ENCODE measurements around the gene STAT5B. TPM values are rescaled to one million over a fixed set of nuclear protein-coding genes. Genes with fewer than 3 reads are reported as not detected.
A peak's percentile ranks its signal among the peaks of the same experiment; 100 is the strongest.

Gene STAT5B
- total RNA-seq (2021; fragmentation: NEBNext Ultra II Directional; extraction: Animal tissue kit (Norgen Biotek cat#: 25700)) (43.3 and 52.6 TPM in 2 replicates), polyA plus RNA-seq (2011; rRNA removed) (35.3 and 40.8 TPM in 2 replicates), polyA minus RNA-seq (2011; rRNA and poly(A)+ RNA removed) (43.6 and 47.2 TPM in 2 replicates)
- 43.3 TPM for polyA plus RNA-seq (2011; cell fraction: cytosol; rRNA removed)
- 59.0 TPM for polyA plus RNA-seq (2011; cell fraction: nucleus; rRNA removed)
- polyA plus RNA-seq (2012, experiment 1 of 2) = 30.5 to 36.1 TPM (median 33.9 TPM) in 4 replicates
- 19.0 TPM for polyA plus RNA-seq (2012, experiment 2 of 2)
- 17.7 TPM for polyA plus RNA-seq (2013, experiment 1 of 2)
- 15.8 TPM for polyA plus RNA-seq (2013, experiment 2 of 2)
- 28.5 TPM for polyA minus RNA-seq (2011; cell fraction: cytosol; rRNA and poly(A)+ RNA removed)
- polyA minus RNA-seq (2011; cell fraction: nucleus; rRNA and poly(A)+ RNA removed) = 22.2 TPM
- long read RNA-seq, experiment 1, partial matches to known transcripts = 7 of 22 reads
- long read RNA-seq, experiment 1, other reads (novel, unspliced or antisense) = 15 of 22 reads
- long read RNA-seq, experiment 2, partial matches to known transcripts = 2 of 4 reads
- long read RNA-seq, experiment 2, other reads (novel, unspliced or antisense) = 2 of 4 reads

DNA sequence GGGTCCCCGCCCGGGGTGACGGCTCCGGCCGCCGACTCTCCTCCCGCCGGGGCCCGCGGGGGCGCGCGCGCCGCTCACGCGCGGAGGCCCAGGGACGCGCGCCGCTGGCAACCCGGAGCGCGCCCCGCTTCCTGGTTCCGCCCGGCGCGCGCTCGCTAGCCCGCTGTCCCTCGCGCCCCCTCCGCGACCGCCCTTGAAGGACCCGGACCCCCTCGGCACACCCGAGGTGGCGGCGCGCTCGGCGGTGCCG lies at the start of gene STAT5B:
TSS of gene STAT5B (minus strand) at position 33 of the 250 bp plus-strand sequence. CDS start 44,264 bp downstream, outside the sequence.
- H3K14ac ChIP-seq (ENCODE audit: insufficient read length) = no peak within 1 kb of the TSS
- no peak for FAIRE-seq

More for the DNA sequence above, at the start of gene STAT5B:
- Histone ChIP-seq H3K23ac (ENCODE audit: insufficient read length) (no peak within 1 kb of the TSS), H3K4me1 (replicated peaks in 1 of 4; ENCODE audit: control insufficient read depth in 3 of 4, insufficient read depth in 4 of 4, low read length in 3 of 4) (peaks cover 6 to 20% (median 11%) of the 10 kb centered on the region in 4 experiments; a peak in 6 of 7 replicates), H3K27ac (ENCODE audit: low read depth, low read length) (peak within 1 kb of the TSS; percentile 61), H2AK5ac (ENCODE audit: low read depth, low read length) (no peak within 1 kb of the TSS), H2BK12ac (ENCODE audit: low read depth, low read length) (no peak within 1 kb of the TSS), H4K8ac (ENCODE audit: extremely low read depth, insufficient read depth, low read length) (peak within 1 kb of the TSS; percentile 95), H3K36me3 (ENCODE audit: control insufficient read depth in 2 of 4, insufficient read depth in 4 of 4, low read length in 3 of 4) (no peaks in the 10 kb centered on the region), H3K79me1 (ENCODE audit: low read depth, low read length) (peaks cover 5% of the 10 kb centered on the region; the same call in 1 of the 2 replicates), H3K4me3 (ENCODE audit: extremely low read depth in 1 of 4, insufficient read depth in 2 of 4, low read depth in 3 of 4, low read length in 4 of 4) (peak within 1 kb of the TSS; percentile 53 to 92 (median 75)), H3K23me2 (ENCODE audit: low read depth, low read length) (peaks cover 8% of the 10 kb centered on the region; the same call in 1 of the 2 replicates), H2BK20ac (ENCODE audit: low read length) (no peak within 1 kb of the TSS), H4K20me1 (replicated peaks in 1 of 2; ENCODE audit: control insufficient read depth in 1 of 2, insufficient read depth in 2 of 2, low read length in 2 of 2) (no peaks in the 10 kb centered on the region), H2BK120ac (replicated peaks; ENCODE audit: low read depth, low read length) (no peak within 1 kb of the TSS), H4K91ac (replicated peaks; ENCODE audit: insufficient read length, low read length) (no peak within 1 kb of the TSS), H2BK5ac (ENCODE audit: low read depth, low read length) (no peak within 1 kb of the TSS), H2AFZ (ENCODE audit: low read length) (no peak within 1 kb of the TSS), H3K79me2 (ENCODE audit: control insufficient read depth in 1 of 2, insufficient read depth in 2 of 2, low read length in 2 of 2) (peaks cover 0 to 40% of the 10 kb centered on the region in 2 experiments; a peak in 2 of 4 replicates), H4K5ac (ENCODE audit: insufficient read length, low read depth, low read length) (peak within 1 kb of the TSS; percentile 68), H3K4ac (replicated peaks; ENCODE audit: insufficient read length, low read depth, low read length) (no peak within 1 kb of the TSS), H2BK15ac (ENCODE audit: low read length) (no peak within 1 kb of the TSS), H3K18ac (ENCODE audit: extremely low read depth, low read length) (peak within 1 kb of the TSS; percentile 78), H3K4me2 (ENCODE audit: insufficient read depth in 1 of 2, low read depth in 2 of 2, low read length in 2 of 2) (peak within 1 kb of the TSS; percentile 70 to 91), H3K27me3 (replicated peaks in 1 of 4; ENCODE audit: control insufficient read depth in 3 of 4, extremely low read depth in 1 of 4, insufficient read depth in 3 of 4, low read length in 3 of 4) (peaks cover 0 to 4% (median 2%) of the 10 kb centered on the region in 4 experiments; a peak in 1 of 7 replicates), H3K9ac (replicated peaks in 1 of 4; ENCODE audit: extremely low read depth in 1 of 4, low read depth in 3 of 4, low read length in 3 of 4) (peak within 1 kb of the TSS; percentile 79 to 93 (median 82)), H3K56ac (replicated peaks; ENCODE audit: insufficient read length, low read depth, low read length) (no peak within 1 kb of the TSS), H3K9me3 (ENCODE audit: insufficient read depth in 2 of 2, low read depth in 1 of 2, low read length in 1 of 2) (no peaks in the 10 kb centered on the region)
- POLR2A ChIA-PET (ENCODE audit: partially characterized antibody) = interaction anchor here (0.8 to 1.3 kb wide), 3 partner anchors 8 to 147 kb away, joined by 3 to 4 read pairs (median 3); partner anchors contain the start of gene CAVIN1
- peak in 1 of 2 experiments; percentile 78 for DNase-seq (ENCODE audit: low read depth in 1 of 2, low spot score in 2 of 2)
- CTCF ChIA-PET (ENCODE audit: partially characterized antibody) = interaction anchor here (5.0 kb wide), 1 partner anchor 54 kb away, joined by 26 read pairs; no protein-coding TSS in a partner anchor
- 1% methylated on average over 27 of the region's 47 CpGs; no CpG with 5 or more reads in 1 of the 2 experiments for WGBS, 2 experiments (ENCODE audit: extremely low coverage in 1 of 2, insufficient coverage in 1 of 2, insufficient read length in 1 of 2, insufficient replicate concordance in 2 of 2, low coverage in 1 of 2, low lambda C conversion rate in 2 of 2, missing lambda C conversion rate in 1 of 2)
- TF ChIP-seq CEBPB (IDR thresholded peaks at IDR 0.05; ENCODE audit: low read depth, low read length) (no peak), MAFK (IDR thresholded peaks at IDR 0.05; ENCODE audit: low read depth, low read length) (no peak), KDM4A (IDR thresholded peaks at IDR 0.05; ENCODE audit: low read depth, low read length, severe bottlenecking) (peak; percentile 89), PHF8 (conservative IDR thresholded peaks at IDR 0.05; ENCODE audit: low read depth, low read length) (peak; percentile 69), SAP30 (IDR thresholded peaks at IDR 0.05; ENCODE audit: insufficient read depth, insufficient replicate concordance, low read length) (no peak), EZH2 (IDR thresholded peaks at IDR 0.05; ENCODE audit: low read depth, low read length, severe bottlenecking) (no peak), TAF1 (IDR thresholded peaks at IDR 0.05; ENCODE audit: low read depth, low read length) (peak; percentile 17), CTBP2 (IDR thresholded peaks at IDR 0.05; ENCODE audit: borderline replicate concordance, insufficient read depth, insufficient read length, low read length) (no peak), SP2 (IDR thresholded peaks at IDR 0.05; ENCODE audit: low read length) (no peak)

Measured in H1 (cell line).